Psoas muscle (tissue), 8 donors: ENCODE data around the gene SEBOX. TPM values are rescaled to one million over a fixed set of nuclear protein-coding genes. Genes with fewer than 3 reads are reported as not detected.

ENCODE experiments used
- ATAC-seq, 4 donors: fragments of 200-7000 bp; cut with Tn5 transposase; one replicate each; pipeline ENCODE4 v1.9.1; 2020; ENCODE audit warnings: moderate library complexity in 3 of 4, mild to moderate bottlenecking in 2 of 4
- DNase-seq, 2 donors: peaks; one replicate each; pipeline ENCODE4 v3.0.0-alpha.2; 2020
- H3K27ac ChIP-seq: fragments of 200-600 bp; one replicate; pipeline ENCODE4 v1.8.0; 2022
- H3K27me3 ChIP-seq, 3 donors: fragments of 200-600 bp in 1 of 3; one replicate each; pipeline versions ENCODE4 v1.6.1 to v1.8.0; 2013 to 2022; ENCODE audit warnings: low read length in 2 of 3, mild to moderate bottlenecking in 2 of 3, moderate library complexity in 1 of 3; ENCODE audit not compliant: insufficient read depth in 3 of 3
- H3K36me3 ChIP-seq, 2 donors: fragments of 200-600 bp in 1 of 2; one replicate each; pipeline versions ENCODE4 v1.6.1 to v1.8.0; 2013 to 2022; ENCODE audit warnings: low read depth in 1 of 2, mild to moderate bottlenecking in 1 of 2, moderate library complexity in 1 of 2; ENCODE audit not compliant: insufficient read depth in 1 of 2
- H3K4me1 ChIP-seq: fragments of 200-600 bp; one replicate; pipeline ENCODE4 v1.8.0; 2022
- H3K4me3 ChIP-seq: fragments of 200-600 bp; one replicate; pipeline ENCODE4 v1.8.0; 2022; ENCODE audit warnings: mild to moderate bottlenecking
- H3K9me3 ChIP-seq: fragments of 200-600 bp; one replicate; pipeline ENCODE4 v1.8.0; 2022
- WGBS, 3 donors: extraction: QIAGEN DNeasy Blood & Tissue Kit; methylation state at CpG; one replicate each; pipeline versions ENCODE4 v1.1.6 to v1.1.7; 2013; 5-methylcytosine and 5-hydroxymethylcytosine counted together
- intact Hi-C, 2 donors: fragments of 100-400 bp; cut with DNase I; formaldehyde crosslinking; loops; one replicate each; pipeline versions ENCODE4 v1.11.0 to v1.14.2; 2022
- polyA plus RNA-seq, 3 donors: library from polyadenylated mRNA; stranded (reverse); fragments of 200-250 nt; gene quantifications; one replicate each; pipeline ENCODE4 v1.2.3, GENCODE V29; 2013
- total RNA-seq, 4 donors: library from RNA; stranded (reverse); fragmentation: NEBNext Ultra II Directional in 2 of 4; extraction: Animal tissue kit (Norgen Biotek cat#: 25700) in 2 of 4; gene quantifications; one replicate each; pipeline versions ENCODE4 v1.2.1 to v1.2.4, GENCODE V29; 2021 to 2023
- TF ChIP-seq, protein P1 (sequence below): fragments of 200-600 bp; IDR thresholded peaks from one replicate; pipeline ENCODE4 v1.8.0; 2022; ENCODE audit warnings: antibody characterized with exemption
- donor health status: healthy with polysubstance abuse.
- donor health status: DM: no; HTN: no; CAD: no; lungs with moderate emphysema.
- donor health status: Bipolar disorder and iron deficiency.
- donor health status: healthy.
- donor health status: DM: yes; HTN: yes; CAD: no.
- donor health status: DM: no; HTN: no; CAD: no.
- donor health status: DM: no; HTN: no; CAD: no.
- donor health status: DM: yes; HTN: yes; CAD: no.

Gene SEBOX
- total and polyA plus RNA-seq, 7 donors = not detected

DNA sequence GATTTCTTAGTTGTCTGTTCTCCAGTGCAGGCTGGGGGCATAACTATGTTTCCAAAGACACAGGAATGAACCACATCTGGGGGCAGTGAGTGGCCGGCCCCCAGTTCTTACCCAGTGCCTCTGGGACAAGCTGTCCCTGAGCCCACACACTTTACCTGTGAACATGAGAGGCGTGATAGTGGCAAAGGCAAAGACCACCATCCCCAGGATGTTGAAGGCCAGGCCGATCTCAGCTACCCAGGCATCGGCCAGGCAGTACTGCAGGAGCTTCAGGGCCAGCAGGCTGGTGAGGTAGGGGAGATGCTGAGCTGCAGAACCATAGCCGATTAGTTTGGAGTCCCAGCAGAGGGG lies 39.4 kb upstream of the SEBOX start:
- no peak for DNase-seq
- Histone ChIP-seq H3K4me1 (no peaks in the 10 kb centered on the region), H3K27me3 (no peaks in the 10 kb centered on the region), H3K27ac (no peak overlapping the region), H3K4me3 (peak overlapping the region; percentile 81), H3K36me3 (peaks cover 0 to 43% of the 10 kb centered on the region in 2 donors), H3K9me3 (no peaks in the 10 kb centered on the region)
- ATAC-seq = no peak
- WGBS, 3 donors = 80 to 87% (median 80%) methylated on average over 5 of the region's 5 CpGs
- intact Hi-C loops = no loop called here
- TF ChIP-seq, protein P1, sequence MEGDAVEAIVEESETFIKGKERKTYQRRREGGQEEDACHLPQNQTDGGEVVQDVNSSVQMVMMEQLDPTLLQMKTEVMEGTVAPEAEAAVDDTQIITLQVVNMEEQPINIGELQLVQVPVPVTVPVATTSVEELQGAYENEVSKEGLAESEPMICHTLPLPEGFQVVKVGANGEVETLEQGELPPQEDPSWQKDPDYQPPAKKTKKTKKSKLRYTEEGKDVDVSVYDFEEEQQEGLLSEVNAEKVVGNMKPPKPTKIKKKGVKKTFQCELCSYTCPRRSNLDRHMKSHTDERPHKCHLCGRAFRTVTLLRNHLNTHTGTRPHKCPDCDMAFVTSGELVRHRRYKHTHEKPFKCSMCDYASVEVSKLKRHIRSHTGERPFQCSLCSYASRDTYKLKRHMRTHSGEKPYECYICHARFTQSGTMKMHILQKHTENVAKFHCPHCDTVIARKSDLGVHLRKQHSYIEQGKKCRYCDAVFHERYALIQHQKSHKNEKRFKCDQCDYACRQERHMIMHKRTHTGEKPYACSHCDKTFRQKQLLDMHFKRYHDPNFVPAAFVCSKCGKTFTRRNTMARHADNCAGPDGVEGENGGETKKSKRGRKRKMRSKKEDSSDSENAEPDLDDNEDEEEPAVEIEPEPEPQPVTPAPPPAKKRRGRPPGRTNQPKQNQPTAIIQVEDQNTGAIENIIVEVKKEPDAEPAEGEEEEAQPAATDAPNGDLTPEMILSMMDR = no peak

DNA sequence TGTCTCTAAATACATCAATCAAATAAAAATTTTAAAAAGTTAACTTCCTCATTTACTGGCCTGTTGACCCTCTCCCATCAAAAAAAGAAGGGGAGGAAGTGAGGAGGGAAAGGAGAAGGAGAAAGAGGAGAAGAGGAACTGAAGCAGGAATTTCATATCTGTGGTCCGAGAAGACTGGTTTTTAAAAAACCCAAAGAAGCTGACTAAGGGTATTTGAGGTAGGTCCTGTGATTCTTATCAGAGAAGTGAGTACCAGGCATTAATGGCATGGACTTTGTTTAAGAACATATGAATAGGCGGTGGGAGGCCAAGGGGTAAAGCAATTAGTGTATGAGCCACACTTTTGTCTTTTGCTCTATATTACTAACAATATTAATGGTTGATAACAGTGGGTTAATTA lies 39.0 kb upstream of the SEBOX start:
- Histone ChIP-seq H3K4me1 (no peaks in the 10 kb centered on the region), H3K27me3 (no peaks in the 10 kb centered on the region), H3K9me3 (no peaks in the 10 kb centered on the region), H3K27ac (no peak overlapping the region), H3K36me3 (peaks cover 0 to 47% of the 10 kb centered on the region in 2 donors), H3K4me3 (no peak overlapping the region)
- DNase-seq (no peak), ATAC-seq (no peak)
- 87 to 91% (median 90%) methylated on average over 2 of the region's 2 CpGs for WGBS, 3 donors
- intact Hi-C loops = no loop called here
- TF ChIP-seq, protein P1 = no peak

DNA sequence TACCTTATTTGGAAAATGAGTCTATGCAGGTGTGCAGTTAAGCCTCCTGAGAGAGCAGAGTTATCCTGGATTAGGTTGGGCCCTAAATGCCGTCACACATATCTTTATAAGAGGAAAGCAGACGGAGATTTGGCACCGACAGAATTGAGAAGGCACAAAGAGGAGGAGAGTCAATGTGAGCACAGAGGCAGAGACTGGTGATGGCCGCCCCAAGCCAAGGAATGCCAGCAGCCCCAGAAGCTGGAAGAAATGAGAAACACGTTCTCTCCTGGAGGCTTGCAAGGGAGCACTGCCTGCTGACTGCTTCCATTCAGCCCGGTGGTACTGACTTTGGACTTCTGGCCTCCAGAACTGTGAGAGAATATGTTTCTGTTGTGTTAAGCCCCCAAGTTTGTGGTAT lies 37.8 kb upstream of the SEBOX start:
- ATAC-seq (no peak), DNase-seq (no peak)
- 85 to 89% (median 88%) methylated on average over 6 of the region's 6 CpGs for WGBS, 3 donors
- TF ChIP-seq, protein P1 = no peak
- no peak overlapping the region for H3K4me3 ChIP-seq
- no peaks in the 10 kb centered on the region for H3K4me1 ChIP-seq
- H3K36me3 ChIP-seq = peaks cover 0 to 58% of the 10 kb centered on the region in 2 donors
- no peak overlapping the region for H3K27ac ChIP-seq
- no peaks in the 10 kb centered on the region for H3K9me3 ChIP-seq
- intact Hi-C loops = no loop called here
- H3K27me3 ChIP-seq = no peaks in the 10 kb centered on the region

DNA sequence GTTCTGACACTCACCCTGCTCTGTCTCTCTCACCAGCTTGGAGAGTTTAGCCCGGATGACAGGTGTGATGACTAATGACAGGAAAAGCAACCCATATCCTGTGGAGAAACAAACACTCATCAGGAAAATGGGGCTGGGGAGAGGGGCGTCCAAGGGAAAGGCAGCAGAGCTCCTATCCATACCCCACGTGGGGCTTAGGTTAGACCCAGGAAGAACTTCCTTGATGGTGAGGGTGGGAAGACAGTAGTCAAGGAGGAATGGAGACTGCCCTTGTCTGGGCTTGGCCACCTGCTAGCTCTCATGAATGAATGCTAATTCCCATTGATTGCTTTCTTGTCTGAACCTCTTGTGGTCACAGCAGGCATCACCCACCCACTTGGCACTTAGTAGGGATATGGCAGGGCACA lies 37.2 kb upstream of the SEBOX start:
- peaks cover 0 to 64% of the 10 kb centered on the region in 2 donors for H3K36me3 ChIP-seq
- intact Hi-C loops = no loop called here
- H3K4me1 ChIP-seq = no peaks in the 10 kb centered on the region
- DNase-seq (no peak), ATAC-seq (no peak)
- no peak overlapping the region for H3K4me3 ChIP-seq
- no peaks in the 10 kb centered on the region for H3K9me3 ChIP-seq
- H3K27ac ChIP-seq = no peak overlapping the region
- TF ChIP-seq, protein P1 = no peak
- H3K27me3 ChIP-seq = no peaks in the 10 kb centered on the region
- WGBS, 3 donors = 44 to 52% (median 45%) methylated on average over 3 of the region's 3 CpGs

DNA sequence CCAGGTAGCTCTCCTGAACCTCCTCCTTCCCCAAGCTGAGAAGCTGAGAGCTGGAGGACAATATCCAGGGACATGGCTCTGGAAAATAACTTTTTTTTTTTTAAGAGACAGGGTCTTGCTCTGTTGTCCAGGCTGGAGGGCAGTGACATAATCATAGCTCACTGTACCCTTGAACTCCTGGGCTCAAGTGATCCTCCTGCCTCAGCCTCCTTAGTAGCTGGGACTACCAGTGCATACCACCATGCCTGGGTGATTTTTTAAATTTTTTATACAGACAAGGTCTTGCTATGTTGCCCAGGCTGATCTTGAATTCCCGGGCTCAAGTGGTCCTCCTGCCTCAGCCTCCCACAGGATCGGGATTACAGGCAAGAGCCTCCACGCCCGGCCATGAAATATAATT lies 34.8 kb upstream of the SEBOX start:
- H3K4me1 ChIP-seq = no peaks in the 10 kb centered on the region
- TF ChIP-seq, protein P1 = no peak

More for the DNA sequence above, 34.8 kb upstream of the SEBOX start:
- WGBS, 3 donors = 92 to 95% (median 93%) methylated on average over 4 of the region's 4 CpGs
- Histone ChIP-seq H3K27ac (no peak overlapping the region), H3K4me3 (no peak overlapping the region), H3K27me3 (no peaks in the 10 kb centered on the region), H3K9me3 (no peaks in the 10 kb centered on the region), H3K36me3 (peaks cover 0 to 81% of the 10 kb centered on the region in 2 donors)
- no peak for ATAC-seq
- intact Hi-C loops = no loop called here
- no peak for DNase-seq
